Measurements from ENCODE around the gene KDM2B.

- TF ChIP-seq CTCF (IDR thresholded peaks at IDR 0.05; ENCODE audit: low read depth, low read length, poor library complexity, severe bottlenecking) (no peak), EZH2phosphoT487 (IDR thresholded peaks at IDR 0.05; ENCODE audit: borderline replicate concordance, low read length) (no peak)
Measured at GRCh38 chr12:121550974-121551634, 29.7 kb downstream of the KDM2B start.

All from DOHH2 (cell line).